HG03175 (cell line): Measurements from ENCODE around the gene ZBTB7C.
"Not testable (repeated sequence)": the region's sequence is repeated elsewhere in the genome, so short reads cannot be mapped to it uniquely, and the experiment has no call there.

Experiments used
- ATAC-seq: cut with Tn5 transposase; IDR thresholded peaks from one replicate; pipeline ENCODE4 v1.9.1; 2021; ENCODE audit warnings: mild to moderate bottlenecking, moderate library complexity; ENCODE audit not compliant: unreplicated experiment

ZBTB7C gene

DNA sequence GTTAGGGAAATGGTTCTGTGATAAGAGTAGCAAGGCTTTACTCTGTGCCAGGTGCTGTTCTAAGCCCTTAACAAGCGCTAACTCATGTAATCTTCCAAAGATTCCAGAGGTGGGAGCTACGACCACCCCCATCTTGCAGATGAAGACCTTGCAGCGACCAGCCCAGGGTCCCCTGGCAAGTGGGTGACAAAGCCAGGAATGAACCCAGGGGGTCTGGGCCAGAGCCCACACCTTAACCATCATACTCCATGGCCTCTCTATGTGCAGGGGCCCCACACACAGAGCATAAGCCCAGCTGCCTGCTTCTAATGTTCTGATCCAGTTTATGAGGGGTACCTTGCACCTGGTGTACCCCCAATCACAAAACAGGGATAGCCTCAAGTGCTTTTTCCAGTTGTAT is 105.3 kb downstream of the ZBTB7C start:
- ATAC-seq = no peak

DNA sequence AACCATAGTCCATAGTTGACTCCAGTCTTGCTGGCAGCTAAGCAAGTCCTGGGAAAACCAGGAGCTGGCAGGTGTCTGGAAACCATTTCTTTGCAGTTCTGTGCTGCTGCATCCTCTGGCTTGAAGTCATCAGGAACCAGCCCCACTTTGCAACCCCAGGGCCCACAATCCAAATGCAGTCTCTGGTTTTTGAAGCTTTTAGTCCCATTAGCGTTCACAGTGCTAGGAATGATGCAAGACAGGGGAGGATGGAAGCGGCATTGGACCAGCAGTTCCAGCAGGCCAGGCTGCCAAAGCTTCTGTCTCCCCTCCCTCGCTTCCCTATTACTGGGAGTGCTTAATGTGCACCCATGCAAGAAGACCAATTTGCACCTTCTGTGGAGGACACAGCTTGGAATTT is 106.4 kb downstream of the ZBTB7C start:
- ATAC-seq = no peak

DNA sequence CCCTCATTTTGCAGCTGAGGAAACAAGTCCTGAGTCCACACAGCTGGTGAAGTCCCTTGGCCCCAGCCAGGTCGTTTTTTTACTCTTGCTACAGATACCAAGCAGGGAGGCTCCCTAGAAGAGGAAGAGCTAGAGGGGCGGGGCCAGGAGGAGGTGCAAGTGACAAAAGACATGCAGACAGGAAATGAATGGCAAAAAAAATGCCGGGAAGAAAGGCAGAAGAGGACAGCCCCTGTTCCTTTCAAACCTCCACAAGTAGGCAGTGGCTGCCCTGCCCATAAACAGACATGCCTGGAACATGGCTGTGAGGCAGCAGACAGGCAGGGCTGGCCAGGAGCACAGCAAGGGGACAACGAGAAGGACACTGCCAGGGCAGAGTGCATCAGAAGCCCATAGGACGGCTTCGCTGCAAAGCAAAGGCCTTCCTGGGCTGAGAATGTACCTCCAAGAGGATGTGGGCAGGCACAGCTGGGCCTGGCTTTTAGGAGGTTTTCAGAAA is 108.7 kb downstream of the ZBTB7C start:
- no peak for ATAC-seq

DNA sequence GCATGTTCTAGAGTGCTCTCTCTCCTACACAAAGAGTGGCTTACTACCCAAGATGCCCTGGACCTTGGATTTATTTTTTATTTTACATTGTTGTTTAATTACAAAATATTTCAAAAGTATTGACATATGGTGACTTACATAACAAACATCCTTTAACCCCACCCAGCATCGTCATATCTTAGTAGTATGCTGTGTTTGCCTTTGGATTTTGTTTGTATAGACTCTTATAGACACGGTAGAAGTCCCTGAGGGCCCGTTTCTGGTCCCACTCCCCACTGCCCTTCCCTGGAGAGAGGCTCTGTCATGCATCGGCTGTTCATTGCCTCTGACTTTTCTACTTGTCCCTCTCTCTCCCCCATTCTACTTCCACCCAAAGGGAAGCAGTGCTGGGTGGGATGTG is 112.0 kb downstream of the ZBTB7C start:
- ATAC-seq = no peak

DNA sequence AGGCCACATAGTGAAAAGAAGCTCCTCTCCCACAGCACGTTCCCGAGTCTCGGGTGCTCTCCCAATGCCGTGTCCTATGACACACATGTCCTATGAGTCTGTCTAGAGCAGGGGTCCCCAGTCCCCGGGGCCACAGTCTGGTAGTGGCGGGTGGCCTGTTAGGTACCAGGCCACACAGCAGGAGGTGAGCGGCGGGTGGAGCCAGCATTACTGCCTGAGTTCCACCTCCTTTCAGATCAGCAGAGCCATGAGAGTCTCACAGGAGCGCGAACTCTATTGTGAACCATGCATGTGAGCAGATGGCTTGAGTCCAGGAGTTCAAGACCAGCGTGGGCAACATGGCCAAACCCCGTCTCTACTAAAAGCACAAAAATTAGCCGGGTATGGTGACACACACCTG is 112.6 kb downstream of the ZBTB7C start:
- ATAC-seq = no peak

DNA sequence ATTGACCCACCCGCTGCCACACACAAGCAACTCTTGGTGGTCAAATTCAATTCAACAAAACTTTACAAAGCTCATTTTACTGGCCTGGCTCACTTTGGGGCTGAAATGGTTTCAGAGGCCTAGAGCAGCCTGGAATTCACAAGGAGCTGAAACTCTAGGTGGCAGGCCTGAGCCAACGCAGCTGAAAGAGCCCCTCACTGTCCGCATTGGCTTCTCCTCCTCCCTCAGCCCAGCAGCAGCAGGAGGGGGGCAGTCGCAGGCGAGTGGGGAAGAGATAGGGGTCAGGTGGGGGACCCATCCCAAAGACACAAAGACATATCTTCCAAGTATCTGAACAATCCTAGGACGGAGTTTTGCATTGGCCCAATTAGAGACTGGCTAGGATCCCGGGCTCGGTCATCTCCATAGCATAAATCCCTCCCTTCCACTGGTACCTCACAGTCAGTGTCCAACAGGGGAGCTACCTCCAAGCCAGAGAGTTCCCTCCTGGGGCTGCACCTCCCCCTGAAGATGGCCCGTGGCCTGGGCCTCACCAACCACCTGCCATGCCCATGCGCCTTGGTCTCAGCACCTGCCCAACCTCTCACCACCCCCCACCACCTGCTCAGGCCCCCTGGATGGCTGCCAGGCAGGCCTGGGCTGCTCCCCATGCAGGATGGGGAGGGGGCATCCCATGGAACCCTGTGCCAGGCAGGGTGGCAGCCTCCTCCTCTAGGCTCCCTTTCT is 113.4 kb downstream of the ZBTB7C start:
- no peak for ATAC-seq

DNA sequence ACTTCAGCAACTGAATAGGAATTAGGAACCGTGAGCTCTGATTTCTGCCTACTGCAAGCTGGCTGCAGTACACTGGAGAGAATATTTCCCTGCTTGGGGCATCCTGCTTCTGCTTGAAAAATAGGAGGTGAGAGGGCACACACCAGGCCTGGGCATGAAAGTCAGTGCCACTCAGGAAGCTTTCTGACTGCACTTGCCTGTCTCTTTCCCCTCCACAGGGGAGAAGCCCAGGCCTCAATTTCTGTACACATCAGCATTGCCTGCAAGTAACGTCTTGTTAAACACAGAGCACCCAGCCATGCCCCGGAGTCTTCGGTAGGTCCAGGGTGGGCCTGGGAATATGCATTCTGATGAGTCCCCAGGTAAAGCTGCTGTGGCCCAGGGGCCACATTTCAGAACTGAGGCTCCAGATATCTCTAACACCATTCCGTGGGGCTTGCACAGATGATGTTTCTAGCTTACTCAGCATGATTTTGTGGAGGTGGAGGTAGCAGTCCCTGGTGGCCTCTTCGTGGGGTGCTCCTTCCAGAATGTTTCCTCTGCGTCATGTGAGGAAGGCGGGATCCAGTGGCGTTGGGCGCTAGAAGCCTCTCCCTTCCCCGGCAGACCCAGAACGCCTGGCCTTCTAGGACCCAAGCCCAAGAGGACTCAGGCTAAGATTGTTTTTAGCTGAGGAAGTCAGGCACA is 114.1 kb downstream of the ZBTB7C start:
- ATAC-seq = no peak

DNA sequence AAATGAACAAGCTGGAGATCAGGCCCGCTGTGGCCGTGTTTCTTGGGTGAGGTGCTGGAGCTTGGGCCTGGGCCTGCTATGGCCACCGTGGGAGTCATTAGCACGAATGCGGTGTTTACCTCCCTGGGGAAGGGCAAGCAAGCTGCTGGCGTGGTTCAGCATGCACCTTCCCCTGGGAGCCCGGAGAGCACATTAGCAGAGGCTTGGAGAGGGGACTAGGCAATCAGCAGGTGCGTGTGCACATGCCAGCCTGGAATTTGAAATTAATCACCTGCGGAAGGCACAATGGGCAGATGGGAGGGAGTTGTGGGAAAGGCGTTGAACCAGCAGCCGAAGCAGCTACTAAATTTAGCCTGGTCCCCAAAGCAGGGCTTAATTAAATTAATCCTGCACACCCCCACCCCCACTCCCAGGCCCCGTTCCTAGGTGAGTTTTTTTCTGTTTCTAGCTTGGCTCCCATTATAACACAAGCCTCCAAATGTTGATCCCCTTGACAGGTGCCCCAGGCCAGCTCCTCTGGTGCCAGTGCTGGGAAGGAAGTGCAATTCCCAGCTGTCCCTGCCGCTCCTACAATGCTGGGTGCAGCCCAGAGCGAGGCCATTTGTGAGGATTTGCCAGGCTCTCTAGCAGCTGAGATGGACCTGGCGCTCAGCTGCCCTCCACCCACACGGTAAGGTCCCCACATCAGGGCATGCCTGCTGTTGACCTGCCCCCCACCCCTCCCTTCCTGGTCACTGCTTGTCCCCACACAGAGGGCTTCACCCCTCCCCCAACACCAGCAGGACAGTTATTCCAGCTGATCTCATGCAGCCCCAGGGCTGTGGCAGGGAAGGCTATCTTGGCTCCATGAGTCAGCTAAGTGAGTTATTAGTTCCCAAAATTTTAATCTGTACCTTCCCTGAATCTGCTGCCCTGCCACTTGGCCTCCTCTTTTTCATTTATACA is 115.0 kb downstream of the ZBTB7C start:
- ATAC-seq = no peak

DNA sequence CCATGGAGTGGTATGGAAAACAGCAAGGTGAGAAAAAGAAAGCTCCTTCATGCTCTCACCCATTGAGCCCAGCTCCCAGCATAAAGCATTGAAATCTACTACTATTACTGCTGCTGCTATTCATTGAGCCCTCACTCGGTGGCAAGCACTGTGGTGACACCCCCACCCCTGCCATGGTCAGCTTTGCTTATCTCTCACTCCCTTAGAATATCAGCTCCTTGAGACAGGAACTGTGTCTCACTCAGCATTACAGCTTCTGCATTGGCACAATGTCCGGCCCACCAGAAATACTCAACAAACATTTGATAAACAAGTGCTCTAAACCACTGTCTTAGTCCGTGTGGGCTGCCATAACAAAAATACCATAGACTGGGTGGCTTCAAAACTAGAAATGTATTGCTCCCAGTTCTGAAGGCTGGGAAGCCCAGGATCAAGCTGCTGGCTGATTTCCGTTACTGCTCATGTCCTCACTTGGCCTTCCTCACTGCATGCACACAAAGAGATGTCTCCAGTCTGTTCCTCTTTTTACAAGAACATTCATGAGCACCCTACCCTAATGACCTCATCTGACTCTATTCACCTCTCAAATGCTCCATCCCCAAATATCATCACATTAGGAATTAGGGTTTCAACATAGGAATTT is 116.3 kb downstream of the ZBTB7C start:
- ATAC-seq = no peak

DNA sequence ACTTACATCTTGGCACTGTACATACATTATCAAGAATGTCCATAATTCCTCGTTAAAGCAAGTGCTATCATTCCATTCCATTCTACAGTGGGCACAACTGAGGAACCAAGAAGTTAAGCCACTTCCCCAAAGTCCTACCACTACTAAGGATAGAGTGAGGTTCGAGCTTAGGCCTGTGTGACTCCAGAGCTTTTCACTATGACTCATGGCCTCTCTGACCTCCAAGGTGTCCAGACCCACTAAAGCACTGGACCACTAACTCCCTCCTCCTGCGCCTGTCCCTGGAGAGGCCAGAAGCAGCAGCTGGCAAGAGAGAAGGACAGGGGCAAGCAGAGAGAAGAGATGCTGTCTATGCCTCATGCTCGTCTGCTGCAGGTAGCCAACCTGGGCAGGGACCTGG is 117.0 kb downstream of the ZBTB7C start:
- no peak for ATAC-seq

DNA sequence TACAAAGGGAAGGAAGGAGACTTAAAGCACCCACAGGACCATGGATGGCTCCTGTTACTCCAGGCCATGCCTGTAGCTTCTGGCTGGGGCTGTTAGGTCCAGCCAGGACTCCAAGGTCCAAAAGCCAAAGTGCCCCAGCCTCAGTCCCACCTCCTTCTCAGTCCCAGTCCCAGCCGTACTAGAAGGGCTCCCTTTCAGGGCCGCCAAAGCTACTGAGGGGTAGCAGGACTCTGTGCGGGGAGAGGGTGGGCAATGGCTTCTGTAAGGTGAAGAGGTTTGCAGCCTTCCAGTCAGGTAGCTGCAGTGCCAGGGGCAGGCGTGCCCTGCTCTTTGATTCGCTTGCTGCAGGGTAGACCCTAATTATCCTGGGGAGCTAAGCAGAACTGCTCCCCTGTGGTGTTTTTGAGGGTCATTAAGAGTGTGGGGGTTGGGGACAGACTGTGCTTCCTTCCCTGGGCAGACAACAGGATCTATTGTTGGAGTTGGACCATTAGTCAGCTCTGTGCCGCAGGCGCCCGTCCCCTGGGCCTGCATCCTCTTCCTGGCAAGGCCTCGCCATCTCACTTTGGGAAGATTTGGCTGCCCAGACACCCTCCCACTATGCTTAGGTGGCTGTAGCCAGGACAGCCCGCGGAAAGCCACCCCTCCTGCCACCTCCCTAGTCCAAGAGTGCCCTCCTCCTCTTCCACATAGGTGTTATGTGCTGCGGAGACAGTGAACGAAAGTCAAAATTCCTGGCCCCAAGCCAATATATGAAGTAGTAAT is 118.8 kb downstream of the ZBTB7C start:
- no peak for ATAC-seq

DNA sequence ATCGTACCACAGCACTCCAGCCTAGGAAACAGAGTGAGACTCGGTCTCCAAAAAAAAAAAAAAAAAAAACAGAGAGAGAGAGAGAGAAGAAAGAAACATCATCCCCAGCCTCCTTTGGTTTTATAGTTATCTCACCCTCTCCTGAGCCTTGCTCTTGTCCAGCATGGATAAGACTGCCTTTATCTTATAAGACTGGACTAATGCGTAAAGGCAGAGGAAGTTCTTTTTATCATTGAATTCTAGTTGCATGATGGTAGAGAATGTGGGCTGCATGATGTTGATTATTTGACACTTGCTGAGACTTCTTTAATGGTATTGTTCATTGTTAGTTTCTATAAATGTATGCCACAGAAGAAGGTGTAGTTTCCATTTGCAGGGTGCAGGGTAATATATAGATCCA is 124.4 kb downstream of the ZBTB7C start:
- no peak for ATAC-seq

DNA sequence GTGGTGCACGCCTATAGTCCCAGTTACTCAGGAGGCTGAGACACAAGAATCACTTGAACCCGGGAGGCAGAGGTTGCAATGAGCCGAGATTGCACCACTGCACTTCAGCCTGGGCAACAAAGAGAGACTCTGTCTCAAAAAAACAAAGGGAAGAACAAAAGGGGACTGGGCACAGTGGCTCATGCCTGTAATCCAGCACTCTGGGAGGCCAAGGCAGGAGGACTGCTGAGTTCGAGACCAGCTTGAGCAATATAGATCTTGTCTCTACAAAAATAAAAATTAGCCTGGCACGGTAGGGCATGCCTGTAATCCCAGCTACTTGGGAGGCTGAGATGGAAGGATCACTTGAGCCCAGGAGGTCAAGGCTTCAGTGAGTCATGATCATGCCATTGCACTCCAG is 125.2 kb downstream of the ZBTB7C start:
- ATAC-seq = not testable (repeated sequence)

DNA sequence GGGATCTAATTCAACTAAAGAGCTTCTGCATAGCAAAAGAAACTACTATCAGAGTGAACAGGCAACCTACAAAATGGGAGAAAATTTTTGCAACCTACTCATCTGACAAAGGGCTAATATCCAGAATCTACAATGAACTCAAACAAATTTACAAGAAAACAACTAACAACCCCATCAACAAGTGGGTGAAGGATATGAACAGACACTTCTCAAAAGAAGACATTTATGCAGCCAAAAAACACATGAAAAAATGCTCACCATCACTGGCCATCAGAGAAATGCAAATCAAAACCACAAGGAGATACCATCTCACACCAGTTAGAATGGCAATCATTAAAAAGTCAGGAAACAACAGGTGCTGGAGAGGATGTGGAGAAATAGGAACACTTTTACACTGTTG is 127.7 kb downstream of the ZBTB7C start:
- ATAC-seq = not testable (repeated sequence)

DNA sequence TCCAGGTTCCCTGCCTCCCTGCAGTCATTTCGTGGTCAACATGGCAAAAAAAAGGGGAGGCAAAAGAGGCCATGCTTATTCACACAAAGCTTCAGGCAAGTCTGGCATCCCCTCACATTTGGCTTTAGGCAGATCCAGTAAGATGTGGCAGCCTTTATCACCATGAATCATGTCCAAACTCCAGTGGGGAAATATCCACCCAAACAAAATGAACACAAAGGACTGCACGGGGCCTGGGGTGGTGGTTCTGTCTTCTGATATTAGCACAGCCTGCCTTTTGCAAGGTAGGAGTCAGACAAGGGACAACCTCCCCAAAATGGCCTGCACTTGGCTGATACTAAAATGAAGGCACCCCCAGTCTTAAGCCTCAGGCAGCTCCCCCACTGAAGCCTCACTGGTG is 129.9 kb downstream of the ZBTB7C start:
- ATAC-seq = no peak

DNA sequence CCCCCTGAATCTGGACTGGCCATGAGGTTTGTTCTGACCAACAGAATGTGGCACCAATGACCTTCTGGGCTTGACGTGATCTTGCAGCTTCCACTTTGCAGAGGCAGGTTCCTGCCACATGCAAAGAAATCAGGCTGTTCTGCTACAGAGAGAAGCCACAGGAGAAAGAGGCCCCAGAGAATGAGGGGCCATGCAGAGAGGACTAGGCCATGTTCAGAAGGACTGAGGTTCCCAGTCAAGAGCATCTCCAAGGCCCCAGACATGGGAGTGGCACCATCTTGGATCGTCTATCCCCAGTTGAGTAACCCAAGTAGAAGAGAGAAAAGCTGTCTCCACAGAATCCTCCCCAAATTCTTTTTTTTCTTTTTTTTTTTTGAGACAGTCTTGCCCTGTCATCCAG is 131.1 kb downstream of the ZBTB7C start:
- ATAC-seq = no peak

DNA sequence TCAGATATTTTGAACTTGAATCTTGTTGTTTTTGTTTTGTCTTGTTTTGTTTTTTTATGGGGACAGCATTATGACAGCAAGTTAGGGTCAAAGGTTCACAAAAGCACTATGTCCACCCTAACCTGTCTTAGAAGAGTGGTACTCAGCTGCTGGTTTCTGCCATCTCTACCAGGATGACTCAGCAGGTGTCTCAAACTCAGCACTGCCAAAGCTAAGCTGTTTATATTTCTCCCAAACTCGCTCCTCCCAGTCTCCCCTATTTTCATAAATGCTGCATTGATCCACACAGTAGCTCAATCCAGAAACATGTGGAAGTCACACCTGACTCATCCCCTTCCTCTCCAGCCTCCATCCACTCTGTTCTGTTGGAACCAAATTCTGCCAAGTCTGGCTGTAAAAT is 134.9 kb downstream of the ZBTB7C start:
- no peak for ATAC-seq

DNA sequence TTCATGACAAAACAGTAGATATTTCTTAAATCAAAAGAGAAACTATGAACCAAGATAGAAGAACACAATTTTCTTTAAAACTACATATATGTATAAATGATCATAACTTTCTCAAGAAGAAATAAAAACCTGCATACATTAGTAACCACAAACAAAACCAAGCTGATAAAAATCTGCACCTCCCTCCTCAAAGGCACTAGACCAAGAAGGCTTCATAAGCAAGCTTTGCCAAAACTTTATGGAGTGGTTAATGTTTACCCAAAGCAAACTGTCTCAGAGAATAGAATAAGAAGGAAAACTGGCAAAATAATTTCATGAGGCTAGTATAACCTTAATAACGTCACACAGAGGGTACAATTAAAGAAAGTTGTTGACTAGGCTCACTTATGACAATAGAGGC is 138.3 kb downstream of the ZBTB7C start:
- no peak for ATAC-seq

DNA sequence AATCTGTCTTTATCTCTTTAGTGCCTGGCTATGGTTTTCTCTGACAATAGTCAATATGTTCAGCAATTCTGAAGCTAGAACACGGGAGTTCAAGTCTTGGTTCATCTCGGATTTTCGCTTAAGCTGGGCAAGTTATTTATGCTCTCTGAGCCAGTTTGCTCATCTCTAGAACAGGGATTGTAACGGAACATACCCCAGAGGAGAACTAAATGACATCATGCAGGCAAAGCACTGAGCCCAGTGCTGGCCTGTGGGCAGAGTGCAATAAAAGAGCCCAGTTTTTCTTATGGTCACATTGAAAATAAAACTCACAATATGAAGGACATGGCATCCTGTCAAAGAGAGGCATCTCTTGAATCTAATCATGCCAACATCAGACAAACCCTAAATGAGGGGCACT is 143.9 kb downstream of the ZBTB7C start:
- no peak for ATAC-seq
